K562 (cell line): ENCODE measurements around the gene NUBP2. TPM values are rescaled to one million over a fixed set of nuclear protein-coding genes. Genes with fewer than 3 reads are reported as not detected.
A peak's percentile ranks its signal among the peaks of the same experiment; 100 is the strongest.

ENCODE experiments used
- ADNP ChIP-seq: fragments of 200-800 bp; sonication (Bioruptor generic); IDR thresholded peaks from 2 replicates; pipeline ENCODE4 v1.6.1; 2016; ENCODE audit warnings: missing genetic modification characterization, missing compliant biosample characterization
- BACH1 ChIP-seq: fragments of 200-800 bp; sonication (Bioruptor generic); IDR thresholded peaks from 2 replicates; pipeline ENCODE4 v1.6.1; 2016; ENCODE audit warnings: missing genetic modification characterization, missing compliant biosample characterization
- CBX3 ChIP-seq, 2 experiments: IDR thresholded peaks; 1 replicate in 1 of 2; 2 replicates in 1 of 2; pipeline ENCODE4 v1.6.1; 2012; ENCODE audit warnings: inconsistent platforms in 2 of 2, low read length in 2 of 2, borderline replicate concordance in 1 of 2, control low read depth in 1 of 2
- CCNT2 ChIP-seq: IDR thresholded peaks from 2 replicates; pipeline ENCODE4 v1.6.1; 2011; ENCODE audit warnings: borderline replicate concordance, low read depth, mild to moderate bottlenecking, moderate library complexity, mixed read lengths, low read length; ENCODE audit not compliant: insufficient read length; ENCODE audit errors: extremely low read depth
- CHD1 ChIP-seq: fragments of 200-600 bp; sonication (generic); IDR thresholded peaks from one replicate; pipeline ENCODE4 v1.6.1; 2012; ENCODE audit warnings: mild to moderate bottlenecking, moderate library complexity, low read length, inconsistent platforms
- CLOCK ChIP-seq: fragments of 250-450 bp; sonication (Bioruptor Pico); IDR thresholded peaks from 2 replicates; pipeline ENCODE4 v1.4.0; 2020; ENCODE audit warnings: mild to moderate bottlenecking, moderate library complexity, borderline replicate concordance
- FOXK2 ChIP-seq, 2 experiments: fragments of 450-650 bp; IDR thresholded peaks in 1 of 2; conservative IDR thresholded peaks in 1 of 2; 2 replicates each; pipeline ENCODE4 v1.6.1; 2016; ENCODE audit warnings: low read depth in 2 of 2, mild to moderate bottlenecking in 1 of 2
- MCM5 ChIP-seq: fragments of 450-650 bp; IDR thresholded peaks from 2 replicates; pipeline ENCODE4 v1.6.1; 2016; ENCODE audit warnings: low read depth
- MTA3 ChIP-seq: fragments of 450-650 bp; formaldehyde crosslinking; IDR thresholded peaks from 2 replicates; pipeline ENCODE4 v1.6.1; 2017; ENCODE audit warnings: mild to moderate bottlenecking, borderline replicate concordance
- MTF1 ChIP-seq: fragments of 250-450 bp; sonication (Bioruptor Pico); IDR thresholded peaks from 2 replicates; pipeline ENCODE4 v1.9.0; 2021; ENCODE audit warnings: moderate library complexity, mild to moderate bottlenecking, inconsistent platforms, borderline replicate concordance
- NBN ChIP-seq: fragments of 450-650 bp; IDR thresholded peaks from 2 replicates; pipeline ENCODE4 v1.6.1; 2016; ENCODE audit warnings: low read depth, mild to moderate bottlenecking
- PCBP2 ChIP-seq: fragments of 200-400 bp; formaldehyde crosslinking; IDR thresholded peaks from 2 replicates; pipeline ENCODE4 v1.6.1; 2018; ENCODE audit warnings: low read length, low read depth, mild to moderate bottlenecking, moderate library complexity; ENCODE audit not compliant: poor library complexity, severe bottlenecking
- PRMT5 ChIP-seq: sonication (generic); formaldehyde crosslinking; IDR thresholded peaks from 2 replicates; pipeline ENCODE4 v1.5.0; 2020; ENCODE audit warnings: missing genetic modification reagents
- RBM39 ChIP-seq: fragments of 200-400 bp; formaldehyde crosslinking; optimal IDR thresholded peaks from 2 replicates; pipeline ENCODE3; 2018; ENCODE audit warnings: low read depth, low read length
- SNIP1 ChIP-seq: fragments of 450-650 bp; IDR thresholded peaks from 2 replicates; pipeline ENCODE4 v1.7.1; 2017; ENCODE audit warnings: low read depth, mild to moderate bottlenecking
- TCF7 ChIP-seq: sonication (generic); IDR thresholded peaks from 2 replicates; pipeline ENCODE4 v1.6.1; 2016; ENCODE audit warnings: antibody characterized with exemption, borderline replicate concordance
- USF2 ChIP-seq: sonication (generic); formaldehyde crosslinking; IDR thresholded peaks from 2 replicates; pipeline ENCODE4 v1.5.0; 2020; ENCODE audit warnings: missing genetic modification reagents
- XRCC4 ChIP-seq: IDR thresholded peaks from one replicate; pipeline ENCODE4 v1.6.1; 2011; ENCODE audit not compliant: insufficient read depth, insufficient read length; ENCODE audit errors: extremely low read depth
- ZBTB33 ChIP-seq: sonication (generic); formaldehyde crosslinking; IDR thresholded peaks from 2 replicates; pipeline ENCODE4 v1.8.1; 2023; ENCODE audit warnings: mild to moderate bottlenecking, missing genetic modification reagents
- ZBTB43 ChIP-seq: sonication (generic); formaldehyde crosslinking; IDR thresholded peaks from 2 replicates; pipeline ENCODE4 v1.8.0; 2023; ENCODE audit warnings: mild to moderate bottlenecking, missing genetic modification reagents
- ZFP1 ChIP-seq: fragments of 450-650 bp; formaldehyde crosslinking; IDR thresholded peaks from 2 replicates; pipeline ENCODE4 v1.4.0; 2020; ENCODE audit warnings: mild to moderate bottlenecking, mixed read lengths
- ZNF274 ChIP-seq: IDR thresholded peaks from 2 replicates; pipeline ENCODE4 v1.6.1; 2011; ENCODE audit warnings: low read depth, mild to moderate bottlenecking, low read length, moderate library complexity, borderline replicate concordance
- polyA plus RNA-seq, 8 experiments: library from polyadenylated mRNA; depleted of rRNA in 4 of 8; stranded (reverse) in 5 of 8; unstranded in 3 of 8; fragments of >200 nt; fragmentation: Nextera tagmentation in 2 of 8; fragmentation: Illumina TruSeq in 1 of 8; extraction: Ambion mirVana in 2 of 8; extraction: Trizol in 1 of 8; gene quantifications; 2 replicates each; pipeline versions ENCODE4 v1.2.1 to v1.2.3, GENCODE V29; 2011 to 2014; ENCODE audit warnings: inconsistent platforms in 1 of 8, missing spikeins in 1 of 8
- total RNA-seq, 7 experiments: library from RNA; depleted of rRNA in 6 of 7; stranded (reverse); fragments of >200 nt in 6 of 7; fragmentation: Illumina TruSeq in 2 of 7; extraction: Trizol in 2 of 7; gene quantifications; 2 replicates each; pipeline versions ENCODE4 v1.2.1 to v1.2.3, GENCODE V29; 2011 to 2021; ENCODE audit warnings: low replicate concordance in 1 of 7

Gene NUBP2
- total and polyA plus RNA-seq, 9 of the 15 experiments (the other 6 are each of a cell fraction or from before 2014, with no cell fraction given): 1.8 to 115 (median 24.0) TPM

- peak; percentile 77 to 81; a peak in 3 of 4 replicates for TF ChIP-seq FOXK2 (conservative IDR thresholded peaks at IDR 0.05 in 1 of 2, IDR thresholded peaks at IDR 0.05 in 1 of 2; ENCODE audit: low read depth in 2 of 2)
- no peak for TF ChIP-seq BACH1 (tag)
- TF ChIP-seq MCM5: no peak
- TF ChIP-seq PRMT5: no peak
- no peak for TF ChIP-seq CHD1
- TF ChIP-seq ZBTB33 (CRISPR knock-in tag): no peak
- 0 out of 2 replicates have a peak, but pooled peaks have one; percentile 75 for TF ChIP-seq CLOCK (CRISPR knock-in tag)
- TF ChIP-seq PCBP2: no peak
- TF ChIP-seq USF2 (CRISPR knock-in tag): no peak
- TF ChIP-seq ZFP1 (CRISPR knock-in tag): no peak
- peak; percentile 77; the same call in 1 of the 2 replicates for TF ChIP-seq MTA3
- peak; percentile 87 for TF ChIP-seq NBN
- no peak for TF ChIP-seq ADNP (tag)
- TF ChIP-seq ZBTB43 (CRISPR knock-in tag): no peak
- TF ChIP-seq SNIP1: no peak
- TF ChIP-seq XRCC4: no peak
- TF ChIP-seq TCF7: peak; percentile 62; the same call in 1 of the 2 replicates
- TF ChIP-seq CBX3 (IDR thresholded peaks at IDR 0.05; ENCODE audit: borderline replicate concordance in 1 of 2, low read length in 2 of 2): peak in 1 of 2 experiments; percentile 91; a peak in 2 of 3 replicates
- no peak for TF ChIP-seq MTF1 (CRISPR knock-in tag)
- TF ChIP-seq RBM39: no peak
- peak; percentile 70 for TF ChIP-seq CCNT2
- TF ChIP-seq ZNF274: no peak; the same call in 1 of the 2 replicates
Observed at GRCh38 chr16:1832838-1833454, 50.2 kb downstream of the NUBP2 start (continued).
